Central memory CD8-positive, alpha-beta T cell (primary cell): ENCODE measurements around the gene OTX1.
A peak's percentile ranks its signal among the peaks of the same experiment; 100 is the strongest.

Experiments
- ATAC-seq: fragments of 150-1000 bp; cut with Tn5 transposase; replicated peaks from 2 replicates; pipeline ENCODE4 v1.10.0; 2022; ENCODE audit warnings: mild to moderate bottlenecking, moderate FRiP score, moderate number of reproducible peaks; ENCODE audit not compliant: poor library complexity, severe bottlenecking; ENCODE audit errors: extremely low read depth
- DNase-seq, 2 donors: peaks; one replicate each; pipeline ENCODE4 v3.0.0; 2021; ENCODE audit warnings: low spot score in 2 of 2
- H3K27ac Mint-ChIP-seq: one replicate; pipeline ENCODE4 v1.8.0; 2022; ENCODE audit warnings: low read depth, mild to moderate bottlenecking, moderate library complexity, mixed read lengths
- H3K27me3 Mint-ChIP-seq: one replicate; pipeline ENCODE4 v1.8.0; 2022; ENCODE audit warnings: mixed read lengths
- H3K36me3 Mint-ChIP-seq: one replicate; pipeline ENCODE4 v1.8.0; 2022; ENCODE audit warnings: mild to moderate bottlenecking, moderate library complexity, mixed read lengths; ENCODE audit not compliant: insufficient read depth
- H3K4me1 Mint-ChIP-seq: one replicate; pipeline ENCODE4 v1.8.0; 2022; ENCODE audit warnings: mixed read lengths
- H3K4me3 Mint-ChIP-seq: one replicate; pipeline ENCODE4 v1.8.0; 2022; ENCODE audit warnings: mild to moderate bottlenecking, moderate library complexity, mixed read lengths
- H3K9me3 Mint-ChIP-seq: one replicate; pipeline ENCODE4 v1.8.0; 2022; ENCODE audit warnings: mixed read lengths

The OTX1 gene

GRCh38 chr2:63049211-63049969, 1.2 kb upstream of the OTX1 start:
- H3K27ac Mint-ChIP-seq, result no peak overlapping the region
- H3K9me3 Mint-ChIP-seq, result no peaks in the 10 kb centered on the region
- H3K4me3 Mint-ChIP-seq, result peak overlapping the region; percentile 94
- peaks cover 94% of the 10 kb centered on the region for H3K27me3 Mint-ChIP-seq
- peaks cover 12% of the 10 kb centered on the region for H3K36me3 Mint-ChIP-seq
- DNase-seq (no peak), ATAC-seq (no peak)
- peaks cover 39% of the 10 kb centered on the region for H3K4me1 Mint-ChIP-seq

DNA sequence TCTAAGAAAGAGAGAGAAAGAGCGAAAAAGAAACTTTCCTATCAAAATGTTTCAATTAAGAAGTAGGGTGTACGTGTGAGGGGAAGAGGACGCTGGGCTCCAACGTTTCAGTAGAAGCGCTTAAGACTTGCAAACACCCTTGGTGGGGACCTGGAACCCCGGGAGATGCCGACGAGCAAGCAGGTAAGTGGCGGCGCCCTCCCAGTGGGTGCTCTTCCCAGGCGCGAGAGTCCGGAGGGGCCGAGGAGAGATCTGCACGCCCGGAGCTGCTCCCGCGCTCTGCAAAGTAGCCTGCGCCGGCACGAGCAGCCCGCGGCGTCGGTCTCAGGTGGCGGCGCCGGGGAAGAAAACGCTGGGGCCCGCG, 678 bp upstream of the OTX1 start:
- H3K36me3 Mint-ChIP-seq, result peaks cover 10% of the 10 kb centered on the region
- H3K4me1 Mint-ChIP-seq, result peaks cover 44% of the 10 kb centered on the region
- H3K27ac Mint-ChIP-seq, result no peak overlapping the region
- H3K9me3 Mint-ChIP-seq, result no peaks in the 10 kb centered on the region
- peaks cover 94% of the 10 kb centered on the region for H3K27me3 Mint-ChIP-seq
- no peak for DNase-seq
- peak overlapping the region; percentile 94 for H3K4me3 Mint-ChIP-seq
- no peak for ATAC-seq

GRCh38 chr2:63051042-63051794, 588 bp downstream of the OTX1 start:
- Mint-ChIP-seq H3K36me3 (peaks cover 6% of the 10 kb centered on the region), H3K4me1 (peaks cover 53% of the 10 kb centered on the region), H3K4me3 (peak overlapping the region; percentile 94), H3K27ac (no peak overlapping the region), H3K27me3 (peaks cover 94% of the 10 kb centered on the region), H3K9me3 (no peaks in the 10 kb centered on the region)
- ATAC-seq (no peak), DNase-seq (no peak)

DNA sequence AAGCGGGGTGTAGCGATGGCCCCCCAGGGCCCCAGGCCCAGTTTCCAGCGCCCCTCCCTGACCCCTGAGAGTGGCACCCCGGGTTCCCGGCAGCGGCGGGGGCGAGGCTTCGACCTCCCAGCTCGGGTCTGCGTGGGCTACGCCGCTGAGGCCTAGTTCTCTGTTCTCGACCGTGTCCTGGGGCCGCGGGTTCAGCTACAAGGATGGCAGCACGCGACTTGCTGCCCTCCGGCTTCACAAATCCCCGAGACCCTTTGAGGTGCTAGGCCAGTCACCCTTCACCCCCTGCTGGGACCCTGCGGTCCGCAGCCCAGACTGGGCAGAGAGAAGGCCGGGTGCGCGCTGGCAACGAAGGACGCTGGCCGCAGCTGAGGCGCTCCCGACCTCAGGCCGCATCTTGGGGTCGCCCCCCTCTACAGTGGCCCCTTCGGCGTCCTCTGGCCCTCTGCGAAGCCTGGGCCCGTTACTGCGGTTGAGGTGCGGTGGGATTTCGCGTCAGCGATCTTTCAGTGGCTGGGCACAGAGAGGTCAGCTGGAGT, 1.2 kb downstream of the OTX1 start:
- H3K4me1 Mint-ChIP-seq, result peaks cover 60% of the 10 kb centered on the region
- H3K27ac Mint-ChIP-seq, result no peak overlapping the region
- H3K27me3 Mint-ChIP-seq, result peaks cover 94% of the 10 kb centered on the region
- no peak for DNase-seq
- ATAC-seq, result no peak
- no peaks in the 10 kb centered on the region for H3K9me3 Mint-ChIP-seq
- H3K4me3 Mint-ChIP-seq, result peak overlapping the region; percentile 94
- peaks cover 6% of the 10 kb centered on the region for H3K36me3 Mint-ChIP-seq

DNA sequence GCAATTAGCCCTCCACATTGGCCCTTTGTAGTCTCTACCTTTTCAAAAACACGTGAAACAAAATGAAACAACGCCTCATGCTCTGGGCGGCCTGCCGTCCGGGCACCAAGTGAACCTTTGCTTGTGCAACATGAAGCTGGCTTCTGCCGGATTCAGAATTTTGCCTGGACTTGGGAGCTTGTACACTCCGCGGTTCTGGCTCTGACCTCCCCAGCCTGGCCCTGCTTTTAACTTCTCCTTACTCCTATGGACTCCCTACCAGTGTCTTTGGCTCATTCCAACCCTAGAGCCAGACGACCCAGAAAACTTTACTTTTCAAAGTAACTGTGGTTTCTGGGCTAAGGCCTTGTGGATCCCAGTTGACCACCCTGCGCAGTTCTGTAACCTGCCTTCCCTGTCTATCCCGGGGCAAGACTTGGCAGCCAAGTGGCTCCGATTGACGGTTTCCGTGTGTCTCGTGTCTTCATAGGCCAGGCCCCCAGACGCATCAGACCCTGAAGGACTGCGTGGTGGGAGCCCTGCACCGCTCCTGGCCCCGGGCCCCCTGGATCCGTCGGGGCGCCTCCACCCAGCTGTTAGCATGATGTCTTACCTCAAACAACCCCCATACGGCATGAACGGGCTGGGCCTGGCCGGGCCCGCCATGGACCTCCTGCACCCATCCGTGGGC, 1.9 kb downstream of the OTX1 start:
- H3K27ac Mint-ChIP-seq, result no peak overlapping the region

DNA sequence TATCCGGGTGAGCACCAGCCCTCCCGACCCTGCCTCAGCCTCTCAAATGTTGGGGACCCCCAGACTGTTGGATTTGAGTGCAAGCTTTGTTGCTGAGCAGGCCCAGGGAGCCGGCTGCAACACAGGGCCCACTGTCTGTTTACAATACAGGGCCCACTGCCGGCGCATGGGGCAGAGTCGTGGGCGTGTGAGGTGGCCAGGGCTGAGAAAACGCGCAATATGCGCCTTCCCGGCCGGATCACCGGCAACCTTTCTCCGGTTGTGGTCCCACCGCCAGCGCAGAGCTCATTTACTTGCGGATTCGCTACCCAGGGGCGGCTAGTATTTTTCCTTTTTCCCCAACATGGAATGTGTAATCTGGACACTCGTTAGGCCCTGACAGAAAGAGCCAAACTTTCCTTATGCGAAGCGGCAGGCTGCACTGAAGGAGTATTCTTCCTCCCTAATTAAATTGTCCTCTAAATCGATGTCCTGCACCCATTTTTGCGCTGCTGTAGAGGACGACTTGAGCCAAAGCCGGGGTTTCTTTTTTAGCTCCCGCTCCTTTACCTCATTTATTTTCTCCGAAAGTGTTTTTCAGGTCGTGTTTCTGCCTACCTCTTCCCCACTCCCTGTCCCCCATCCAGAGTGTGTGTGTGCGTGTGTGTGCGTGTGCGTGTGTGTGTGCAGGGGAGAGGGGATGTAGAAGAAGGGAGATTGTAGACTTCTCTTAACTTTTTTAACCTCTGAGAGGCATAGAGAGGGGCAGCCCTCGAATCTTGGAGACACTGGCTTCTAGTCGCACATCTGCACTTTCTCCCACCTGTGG, 2.7 kb downstream of the OTX1 start:
- H3K27ac Mint-ChIP-seq, result no peak overlapping the region
- H3K9me3 Mint-ChIP-seq, result no peaks in the 10 kb centered on the region
- H3K27me3 Mint-ChIP-seq, result peaks cover 98% of the 10 kb centered on the region
- peaks cover 6% of the 10 kb centered on the region for H3K36me3 Mint-ChIP-seq
- no peak for ATAC-seq
- DNase-seq, result no peak
- peak overlapping the region; percentile 16 for H3K4me3 Mint-ChIP-seq
- peaks cover 64% of the 10 kb centered on the region for H3K4me1 Mint-ChIP-seq

More for the DNA sequence above, 1.9 kb downstream of the OTX1 start:
- peaks cover 98% of the 10 kb centered on the region for H3K27me3 Mint-ChIP-seq
- no peak for DNase-seq
- H3K4me1 Mint-ChIP-seq, result peaks cover 66% of the 10 kb centered on the region
- peaks cover 6% of the 10 kb centered on the region for H3K36me3 Mint-ChIP-seq
- ATAC-seq, result no peak
- H3K9me3 Mint-ChIP-seq, result no peaks in the 10 kb centered on the region
- peak overlapping the region; percentile 94 for H3K4me3 Mint-ChIP-seq

GRCh38 chr2:63053889-63054602, 3.4 kb downstream of the OTX1 start:
- Mint-ChIP-seq H3K4me1 (peaks cover 60% of the 10 kb centered on the region), H3K27ac (no peak overlapping the region), H3K9me3 (no peaks in the 10 kb centered on the region), H3K4me3 (peak overlapping the region; percentile 16), H3K27me3 (peaks cover 95% of the 10 kb centered on the region), H3K36me3 (peaks cover 6% of the 10 kb centered on the region)
- ATAC-seq (no peak), DNase-seq (no peak)

GRCh38 chr2:63054841-63055225, 4.2 kb downstream of the OTX1 start:
- no peak for DNase-seq
- peak overlapping the region; percentile 16 for H3K4me3 Mint-ChIP-seq
- no peaks in the 10 kb centered on the region for H3K9me3 Mint-ChIP-seq
- H3K27ac Mint-ChIP-seq, result no peak overlapping the region
- peaks cover 90% of the 10 kb centered on the region for H3K27me3 Mint-ChIP-seq
- H3K36me3 Mint-ChIP-seq, result peaks cover 8% of the 10 kb centered on the region
- H3K4me1 Mint-ChIP-seq, result peaks cover 54% of the 10 kb centered on the region
- no peak for ATAC-seq

DNA sequence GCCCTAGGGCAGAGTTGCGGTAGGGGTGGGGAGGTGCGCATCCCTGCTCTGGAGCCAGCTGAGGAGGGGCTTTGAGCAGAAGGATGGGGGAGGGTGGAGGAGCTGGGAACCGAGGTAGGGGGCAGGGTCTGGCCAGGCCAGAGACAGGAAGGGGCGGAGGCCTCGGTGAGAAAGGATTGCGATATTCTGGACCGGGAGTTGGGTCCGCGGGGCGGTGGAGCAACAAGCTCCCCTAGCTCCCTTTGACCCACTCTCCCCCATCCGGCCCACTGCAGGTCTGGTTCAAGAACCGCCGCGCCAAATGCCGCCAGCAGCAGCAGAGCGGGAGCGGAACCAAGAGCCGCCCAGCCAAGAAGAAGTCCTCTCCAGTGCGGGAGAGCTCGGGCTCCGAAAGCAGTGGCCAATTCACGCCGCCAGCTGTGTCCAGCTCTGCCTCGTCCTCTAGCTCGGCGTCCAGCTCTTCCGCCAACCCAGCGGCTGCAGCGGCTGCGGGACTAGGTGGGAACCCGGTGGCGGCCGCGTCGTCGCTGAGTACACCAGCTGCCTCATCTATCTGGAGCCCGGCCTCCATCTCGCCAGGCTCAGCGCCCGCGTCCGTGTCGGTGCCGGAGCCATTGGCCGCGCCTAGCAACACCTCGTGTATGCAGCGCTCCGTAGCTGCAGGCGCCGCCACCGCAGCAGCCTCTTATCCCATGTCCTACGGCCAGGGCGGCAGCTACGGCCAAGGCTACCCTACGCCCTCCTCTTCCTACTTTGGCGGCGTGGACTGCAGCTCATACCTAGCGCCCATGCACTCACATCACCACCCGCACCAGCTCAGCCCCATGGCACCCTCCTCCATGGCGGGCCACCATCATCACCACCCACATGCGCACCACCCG, 4.8 kb downstream of the OTX1 start:
- H3K27ac Mint-ChIP-seq, result no peak overlapping the region
- peaks cover 51% of the 10 kb centered on the region for H3K4me1 Mint-ChIP-seq
- H3K4me3 Mint-ChIP-seq, result peak overlapping the region; percentile 16
- no peaks in the 10 kb centered on the region for H3K9me3 Mint-ChIP-seq
- peaks cover 7% of the 10 kb centered on the region for H3K36me3 Mint-ChIP-seq
- no peak for ATAC-seq
- H3K27me3 Mint-ChIP-seq, result peaks cover 90% of the 10 kb centered on the region
- DNase-seq, result no peak

DNA sequence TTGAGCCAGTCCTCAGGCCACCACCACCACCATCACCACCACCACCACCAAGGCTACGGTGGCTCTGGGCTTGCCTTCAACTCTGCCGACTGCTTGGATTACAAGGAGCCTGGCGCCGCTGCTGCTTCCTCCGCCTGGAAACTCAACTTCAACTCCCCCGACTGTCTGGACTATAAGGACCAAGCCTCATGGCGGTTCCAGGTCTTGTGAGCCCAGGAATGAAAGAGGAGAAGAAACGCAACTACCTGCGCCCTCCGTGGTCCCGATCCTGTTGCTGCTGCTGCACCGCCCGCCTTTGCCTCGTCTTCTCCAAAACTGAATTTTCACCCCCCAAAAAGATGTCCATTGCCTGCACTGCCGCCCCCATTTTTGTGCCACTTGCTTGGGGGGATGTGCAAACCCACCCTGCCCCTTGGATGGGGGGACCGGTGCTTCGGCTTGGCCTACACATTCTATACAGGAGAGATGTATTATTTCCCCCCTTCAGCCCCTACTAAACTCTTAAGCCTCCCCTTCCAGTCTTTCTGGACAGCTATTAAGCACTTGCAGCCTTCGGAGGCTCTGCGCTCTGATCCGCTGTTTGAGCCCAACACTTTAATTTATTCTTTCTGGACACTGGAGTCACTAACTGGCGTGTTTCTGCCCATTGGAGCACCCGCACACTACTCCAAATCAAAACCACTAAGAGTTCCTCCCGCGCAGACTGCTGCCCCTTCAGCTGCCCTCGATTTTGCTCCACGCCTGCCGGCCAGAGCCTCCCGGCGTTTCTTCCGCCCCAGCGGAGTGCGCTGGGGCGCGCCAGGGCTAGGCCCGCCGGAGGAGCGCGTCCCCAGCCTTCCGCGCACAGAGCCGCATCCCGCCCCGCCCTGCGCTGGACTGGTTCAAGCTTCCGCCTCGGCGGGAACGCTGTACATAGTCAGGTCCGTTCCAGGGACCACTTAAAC, 5.7 kb downstream of the OTX1 start:
- DNase-seq, result no peak
- peaks cover 4% of the 10 kb centered on the region for H3K36me3 Mint-ChIP-seq
- no peak overlapping the region for H3K27ac Mint-ChIP-seq
- H3K27me3 Mint-ChIP-seq, result peaks cover 90% of the 10 kb centered on the region
- peaks cover 44% of the 10 kb centered on the region for H3K4me1 Mint-ChIP-seq
- peak overlapping the region; percentile 22 for H3K4me3 Mint-ChIP-seq
- no peaks in the 10 kb centered on the region for H3K9me3 Mint-ChIP-seq
- no peak for ATAC-seq
